Measurements from ENCODE around the gene ARHGEF11. TPM values are rescaled to one million over a fixed set of nuclear protein-coding genes. Genes with fewer than 3 reads are reported as not detected.

Gene ARHGEF11
- total and polyA plus RNA-seq, 4 donors: 5.8 to 23.7 (median 9.8) TPM

DNA sequence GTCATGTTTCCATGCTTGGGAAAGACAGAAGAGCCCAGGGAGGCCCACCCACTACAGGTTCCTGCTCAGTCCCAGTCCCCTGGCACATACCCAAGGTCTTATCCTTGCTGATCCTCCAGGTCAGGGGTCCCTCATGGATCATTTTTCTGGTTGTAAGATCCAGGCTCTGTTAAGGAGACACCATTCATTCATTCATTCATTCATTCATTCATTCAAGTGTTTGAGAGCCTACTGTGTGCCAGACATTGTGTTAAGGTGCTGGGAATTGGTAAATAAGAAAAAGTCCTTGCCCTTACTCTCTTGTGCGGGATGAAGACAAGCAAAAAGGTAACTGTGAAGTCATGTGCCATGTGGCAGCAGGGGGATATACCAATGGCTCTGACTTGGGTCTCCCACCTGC is 101.3 kb downstream of the ARHGEF11 start:
- Histone ChIP-seq H3K36me3 (ENCODE audit: control insufficient read depth in 4 of 4, insufficient read depth in 3 of 4, low read depth in 1 of 4, low read length in 3 of 4) (peaks cover 24 to 94% (median 56%) of the 10 kb centered on the region in 4 donors), H3K9ac (ENCODE audit: low read depth in 1 of 2, low read length in 2 of 2) (no peak overlapping the region), H3K27me3 (ENCODE audit: control insufficient read depth in 4 of 4, insufficient read depth in 4 of 4, low read length in 3 of 4) (no peaks in the 10 kb centered on the region), H3K4me3 (ENCODE audit: low read depth in 1 of 3, low read length in 3 of 3) (no peak overlapping the region), H3K9me3 (ENCODE audit: control insufficient read depth in 4 of 4, low read length in 3 of 4) (no peaks in the 10 kb centered on the region), H3K4me1 (ENCODE audit: control insufficient read depth in 4 of 4, insufficient read depth in 4 of 4, low read length in 3 of 4) (no peaks in the 10 kb centered on the region), H3K27ac (ENCODE audit: low read depth in 1 of 2, low read length in 2 of 2) (no peak overlapping the region)
- TF ChIP-seq FOXA1 (IDR thresholded peaks at IDR 0.05) (no peak), HNF4A (conservative IDR thresholded peaks at IDR 0.05) (no peak), SP1 (IDR thresholded peaks at IDR 0.05) (no peak), FOXA2 (IDR thresholded peaks at IDR 0.05) (no peak), RXRA (IDR thresholded peaks at IDR 0.05) (no peak), MAX (IDR thresholded peaks at IDR 0.05) (no peak), EGR1 (IDR thresholded peaks at IDR 0.05; ENCODE audit: low read depth in 2 of 2) (no peak), JUND (IDR thresholded peaks at IDR 0.05) (no peak), REST (IDR thresholded peaks at IDR 0.05) (no peak), TAF1 (conservative IDR thresholded peaks at IDR 0.05) (no peak)
- WGBS: 100% methylated on average over 1 of the region's 1 CpG
- no peak for DNase-seq (ENCODE audit: low spot score)

DNA sequence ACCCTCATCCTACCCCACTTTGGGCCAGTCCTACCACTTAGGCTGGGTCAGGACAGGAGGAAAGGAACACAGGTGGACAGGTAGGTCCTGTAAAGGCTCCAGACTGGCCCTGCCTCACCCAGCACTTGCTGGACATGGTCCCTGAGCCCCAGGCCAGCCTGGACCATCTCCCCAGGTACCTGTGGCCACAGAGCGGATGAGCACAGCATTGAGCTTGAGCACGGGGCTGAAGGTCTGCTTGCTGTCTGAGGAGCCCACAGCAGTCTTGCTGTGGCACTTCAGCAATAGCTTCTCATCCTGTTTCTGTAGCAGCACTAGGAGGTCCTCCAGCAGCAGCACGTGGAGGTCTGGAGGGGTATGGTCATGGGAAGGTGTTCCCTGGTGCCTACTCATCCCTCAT is 101.8 kb downstream of the ARHGEF11 start:
- H3K9me3 ChIP-seq (ENCODE audit: control insufficient read depth in 4 of 4, low read length in 3 of 4): no peaks in the 10 kb centered on the region

More for the DNA sequence above, 101.8 kb downstream of the ARHGEF11 start:
- WGBS: 98% methylated on average over 3 of the region's 3 CpGs
- Histone ChIP-seq H3K27ac (ENCODE audit: low read depth in 1 of 2, low read length in 2 of 2) (no peak overlapping the region), H3K4me3 (ENCODE audit: low read depth in 1 of 3, low read length in 3 of 3) (no peak overlapping the region), H3K9ac (ENCODE audit: low read depth in 1 of 2, low read length in 2 of 2) (no peak overlapping the region), H3K4me1 (ENCODE audit: control insufficient read depth in 4 of 4, insufficient read depth in 4 of 4, low read length in 3 of 4) (no peaks in the 10 kb centered on the region), H3K36me3 (ENCODE audit: control insufficient read depth in 4 of 4, insufficient read depth in 3 of 4, low read depth in 1 of 4, low read length in 3 of 4) (peaks cover 27 to 94% (median 60%) of the 10 kb centered on the region in 4 donors), H3K27me3 (ENCODE audit: control insufficient read depth in 4 of 4, insufficient read depth in 4 of 4, low read length in 3 of 4) (no peaks in the 10 kb centered on the region)
- DNase-seq (ENCODE audit: low spot score): no peak
- TF ChIP-seq GABPA (IDR thresholded peaks at IDR 0.05 in 1 of 2, conservative IDR thresholded peaks at IDR 0.05 in 1 of 2) (no peak), RAD21 (IDR thresholded peaks at IDR 0.05) (no peak), NR2F2 (IDR thresholded peaks at IDR 0.05) (no peak), CTCF (IDR thresholded peaks at IDR 0.05; ENCODE audit: low read depth, low read length, missing input control) (no peak), FOXA2 (IDR thresholded peaks at IDR 0.05) (no peak), ZBTB33 (IDR thresholded peaks at IDR 0.05) (no peak), SP1 (IDR thresholded peaks at IDR 0.05) (no peak), RXRA (IDR thresholded peaks at IDR 0.05) (no peak), REST (IDR thresholded peaks at IDR 0.05) (no peak), FOXA1 (IDR thresholded peaks at IDR 0.05) (no peak), HNF4G (IDR thresholded peaks at IDR 0.05) (no peak), EGR1 (IDR thresholded peaks at IDR 0.05; ENCODE audit: low read depth in 2 of 2) (no peak), YY1 (IDR thresholded peaks at IDR 0.05) (no peak), JUND (IDR thresholded peaks at IDR 0.05) (no peak), ATF3 (IDR thresholded peaks at IDR 0.05) (no peak)
